Panc1 (cell line): ENCODE results near the gene PBX1. TPM values are rescaled to one million over a fixed set of nuclear protein-coding genes. Genes with fewer than 3 reads are reported as not detected.

ENCODE experiments used
- ATAC-seq: fragments of 200-7000 bp; cut with Tn5 transposase; 2 replicates; pipeline ENCODE4 v1.9.1; 2020; ENCODE audit warnings: mild to moderate bottlenecking, moderate library complexity
- BruUV-seq: library from RNA; stranded (reverse); fragments of 400-500 nt; replicated peaks from 2 replicates; lab custom pipeline; 2021; lab: Mats Ljungman, UMichigan
- CTCF ChIA-PET: fragments of 300-600 bp; sonication (Branson Sonifier 250); formaldehyde crosslinking; loops from one replicate; lab custom pipeline; 2022; ENCODE audit warnings: antibody characterized with exemption; lab: Charles Lee
- POLR2A ChIA-PET: fragments of 300-600 bp; sonication (Branson Sonifier 250); formaldehyde crosslinking; loops from one replicate; lab custom pipeline; 2022; ENCODE audit warnings: antibody characterized with exemption; lab: Charles Lee
- DNase-seq: peaks from one replicate; pipeline ENCODE4 v3.0.0-alpha.2; 2010; ENCODE audit warnings: low read depth, low spot score
- H3K27ac ChIP-seq: 2 replicates; pipeline ENCODE4 v1.5.1; 2011; ENCODE audit warnings: mild to moderate bottlenecking, low read length, inconsistent platforms
- H3K27me3 ChIP-seq: fragments of 200-500 bp; sonication (Bioruptor generic); 2 replicates; pipeline ENCODE4 v1.6.0; 2014; ENCODE audit warnings: low read length, inconsistent platforms; ENCODE audit not compliant: control insufficient read depth, insufficient read depth
- H3K36me3 ChIP-seq: fragments of 200-500 bp; sonication (Bioruptor generic); 2 replicates; pipeline ENCODE4 v1.5.1; 2014; ENCODE audit warnings: inconsistent platforms, mild to moderate bottlenecking, low read length, moderate library complexity; ENCODE audit not compliant: control insufficient read depth, insufficient read depth
- H3K4me1 ChIP-seq: 2 replicates; pipeline ENCODE4 v1.5.1; 2011; ENCODE audit warnings: inconsistent platforms, mild to moderate bottlenecking, low read length, moderate library complexity; ENCODE audit not compliant: control insufficient read depth, insufficient read depth
- H3K4me3 ChIP-seq, 2 experiments: 2 replicates each; pipeline ENCODE4 v1.5.1; 2011 to 2012; ENCODE audit warnings: low read depth in 2 of 2, low read length in 2 of 2, mild to moderate bottlenecking in 2 of 2, inconsistent platforms in 1 of 2, moderate library complexity in 1 of 2
- H3K9me3 ChIP-seq: fragments of 200-500 bp; sonication (Bioruptor generic); 2 replicates; pipeline ENCODE4 v1.5.1; 2014; ENCODE audit warnings: low read depth, mild to moderate bottlenecking, inconsistent platforms, low read length, moderate library complexity; ENCODE audit not compliant: control insufficient read depth, insufficient read depth
- POLR2AphosphoS5 ChIP-seq: IDR thresholded peaks from 2 replicates; pipeline ENCODE4 v1.6.1; 2012; ENCODE audit warnings: mild to moderate bottlenecking, low read depth, low read length, moderate library complexity
- SIN3A ChIP-seq: IDR thresholded peaks from 2 replicates; pipeline ENCODE4 v1.6.1; 2012; ENCODE audit warnings: low read depth, mild to moderate bottlenecking, low read length, moderate library complexity, borderline replicate concordance; ENCODE audit not compliant: insufficient read depth
- TCF7L2 ChIP-seq: IDR thresholded peaks from 2 replicates; pipeline ENCODE4 v1.6.1; 2011; ENCODE audit warnings: mild to moderate bottlenecking, low read depth, low read length, inconsistent platforms
- in situ Hi-C: cut with HindIII; loops from 2 replicates; pipeline ENCODE4 v1.10.0; 2016; ENCODE audit warnings: low sequenced_read_pairs, low pct_unique_long_range_greater_than_20kb
- intact Hi-C: fragments of 100-400 bp; cut with micrococcal nuclease; formaldehyde crosslinking; loops from one replicate; pipeline ENCODE4 v1.10.0; 2022; ENCODE audit not compliant: unreplicated experiment
- total RNA-seq: library from RNA; stranded (reverse); gene quantifications from one replicate; pipeline ENCODE4 v1.2.1, GENCODE V29; 2021; ENCODE audit not compliant: unreplicated experiment
- TF ChIP-seq, protein P1 (sequence below): fragments of 450-650 bp; IDR thresholded peaks from 2 replicates; pipeline ENCODE4 v1.5.1; 2017; ENCODE audit warnings: mild to moderate bottlenecking
- TF ChIP-seq, protein P2 (sequence below), 2 experiments: IDR thresholded peaks; 2 replicates each; pipeline ENCODE4 v1.6.1; 2011 to 2012; ENCODE audit warnings: low read depth in 2 of 2, control low read depth in 1 of 2, low read length in 1 of 2, mild to moderate bottlenecking in 1 of 2, moderate library complexity in 1 of 2; ENCODE audit not compliant: insufficient read depth in 1 of 2

The PBX1 gene
- total RNA-seq, 1 experiment from 2014 or later, result 2.0 TPM

- Histone ChIP-seq H3K4me3 (no peak overlapping the region), H3K9me3 (no peaks in the 10 kb centered on the region), H3K27me3 (no peaks in the 10 kb centered on the region), H3K4me1 (no peaks in the 10 kb centered on the region), H3K27ac (no peak overlapping the region), H3K36me3 (no peaks in the 10 kb centered on the region)
- in situ Hi-C loops (no loop called here), intact Hi-C loops (no loop called here)
- no TSS peak for BruUV-seq
- CTCF ChIA-PET, result no interaction called here
- POLR2A ChIA-PET, result no interaction called here
- ATAC-seq (no peak), DNase-seq (no peak)
- no peak for TF ChIP-seq TCF7L2
- TF ChIP-seq POLR2AphosphoS5, result no peak
- TF ChIP-seq, protein P1, sequence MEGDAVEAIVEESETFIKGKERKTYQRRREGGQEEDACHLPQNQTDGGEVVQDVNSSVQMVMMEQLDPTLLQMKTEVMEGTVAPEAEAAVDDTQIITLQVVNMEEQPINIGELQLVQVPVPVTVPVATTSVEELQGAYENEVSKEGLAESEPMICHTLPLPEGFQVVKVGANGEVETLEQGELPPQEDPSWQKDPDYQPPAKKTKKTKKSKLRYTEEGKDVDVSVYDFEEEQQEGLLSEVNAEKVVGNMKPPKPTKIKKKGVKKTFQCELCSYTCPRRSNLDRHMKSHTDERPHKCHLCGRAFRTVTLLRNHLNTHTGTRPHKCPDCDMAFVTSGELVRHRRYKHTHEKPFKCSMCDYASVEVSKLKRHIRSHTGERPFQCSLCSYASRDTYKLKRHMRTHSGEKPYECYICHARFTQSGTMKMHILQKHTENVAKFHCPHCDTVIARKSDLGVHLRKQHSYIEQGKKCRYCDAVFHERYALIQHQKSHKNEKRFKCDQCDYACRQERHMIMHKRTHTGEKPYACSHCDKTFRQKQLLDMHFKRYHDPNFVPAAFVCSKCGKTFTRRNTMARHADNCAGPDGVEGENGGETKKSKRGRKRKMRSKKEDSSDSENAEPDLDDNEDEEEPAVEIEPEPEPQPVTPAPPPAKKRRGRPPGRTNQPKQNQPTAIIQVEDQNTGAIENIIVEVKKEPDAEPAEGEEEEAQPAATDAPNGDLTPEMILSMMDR, result no peak
- TF ChIP-seq SIN3A, result no peak
- TF ChIP-seq, protein P2, sequence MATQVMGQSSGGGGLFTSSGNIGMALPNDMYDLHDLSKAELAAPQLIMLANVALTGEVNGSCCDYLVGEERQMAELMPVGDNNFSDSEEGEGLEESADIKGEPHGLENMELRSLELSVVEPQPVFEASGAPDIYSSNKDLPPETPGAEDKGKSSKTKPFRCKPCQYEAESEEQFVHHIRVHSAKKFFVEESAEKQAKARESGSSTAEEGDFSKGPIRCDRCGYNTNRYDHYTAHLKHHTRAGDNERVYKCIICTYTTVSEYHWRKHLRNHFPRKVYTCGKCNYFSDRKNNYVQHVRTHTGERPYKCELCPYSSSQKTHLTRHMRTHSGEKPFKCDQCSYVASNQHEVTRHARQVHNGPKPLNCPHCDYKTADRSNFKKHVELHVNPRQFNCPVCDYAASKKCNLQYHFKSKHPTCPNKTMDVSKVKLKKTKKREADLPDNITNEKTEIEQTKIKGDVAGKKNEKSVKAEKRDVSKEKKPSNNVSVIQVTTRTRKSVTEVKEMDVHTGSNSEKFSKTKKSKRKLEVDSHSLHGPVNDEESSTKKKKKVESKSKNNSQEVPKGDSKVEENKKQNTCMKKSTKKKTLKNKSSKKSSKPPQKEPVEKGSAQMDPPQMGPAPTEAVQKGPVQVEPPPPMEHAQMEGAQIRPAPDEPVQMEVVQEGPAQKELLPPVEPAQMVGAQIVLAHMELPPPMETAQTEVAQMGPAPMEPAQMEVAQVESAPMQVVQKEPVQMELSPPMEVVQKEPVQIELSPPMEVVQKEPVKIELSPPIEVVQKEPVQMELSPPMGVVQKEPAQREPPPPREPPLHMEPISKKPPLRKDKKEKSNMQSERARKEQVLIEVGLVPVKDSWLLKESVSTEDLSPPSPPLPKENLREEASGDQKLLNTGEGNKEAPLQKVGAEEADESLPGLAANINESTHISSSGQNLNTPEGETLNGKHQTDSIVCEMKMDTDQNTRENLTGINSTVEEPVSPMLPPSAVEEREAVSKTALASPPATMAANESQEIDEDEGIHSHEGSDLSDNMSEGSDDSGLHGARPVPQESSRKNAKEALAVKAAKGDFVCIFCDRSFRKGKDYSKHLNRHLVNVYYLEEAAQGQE (IDR thresholded peaks at IDR 0.05; ENCODE audit: insufficient read depth in 1 of 2, low read depth in 2 of 2, low read length in 1 of 2), result no peak
Observed at GRCh38 chr1:164842870-164843269, 283.9 kb downstream of the PBX1 start.

GRCh38 chr1:164843743-164844500, 284.9 kb downstream of the PBX1 start:
- no peak for ATAC-seq
- TF ChIP-seq, protein P1, result no peak
- TF ChIP-seq POLR2AphosphoS5, result no peak
- TF ChIP-seq, protein P2 (IDR thresholded peaks at IDR 0.05; ENCODE audit: insufficient read depth in 1 of 2, low read depth in 2 of 2, low read length in 1 of 2), result no peak
- no peak for TF ChIP-seq SIN3A
- no peak for TF ChIP-seq TCF7L2

More at GRCh38 chr1:164843743-164844500, 284.9 kb downstream of the PBX1 start:
- in situ Hi-C loops (no loop called here), intact Hi-C loops (no loop called here)
- DNase-seq, result no peak
- BruUV-seq, result no TSS peak
- CTCF ChIA-PET, result no interaction called here
- Histone ChIP-seq H3K27ac (no peak overlapping the region), H3K4me1 (no peaks in the 10 kb centered on the region), H3K36me3 (no peaks in the 10 kb centered on the region), H3K4me3 (no peak overlapping the region), H3K9me3 (no peaks in the 10 kb centered on the region), H3K27me3 (no peaks in the 10 kb centered on the region)
- POLR2A ChIA-PET, result no interaction called here
